Adrenal gland (tissue), 12 donors: ENCODE data around the gene SPECC1L. TPM values are rescaled to one million over a fixed set of nuclear protein-coding genes. Genes with fewer than 3 reads are reported as not detected.

Experiments used
- DNase-seq, 7 donors: peaks; one replicate each; pipeline ENCODE4 v3.0.0-alpha.2; 2019 to 2020
- H3K27ac ChIP-seq, 5 donors: fragments of 200-600 bp; sonication (generic) in 4 of 5; 1 replicate in 3 of 5; 2 replicates in 2 of 5; pipeline versions ENCODE4 v1.5.1 to v1.8.0; 2016 to 2020; ENCODE audit warnings: mild to moderate bottlenecking in 1 of 5
- H3K27me3 ChIP-seq: fragments of 200-600 bp; 2 replicates; pipeline ENCODE4 v1.8.0; 2021
- H3K36me3 ChIP-seq, 2 donors: fragments of 200-600 bp; replicated peaks in 1 of 2; 1 replicate in 1 of 2; 2 replicates in 1 of 2; pipeline versions ENCODE4 v1.5.1 to v1.8.0; 2018 to 2022
- H3K4me1 ChIP-seq, 2 donors: fragments of 200-600 bp; replicated peaks in 1 of 2; 1 replicate in 1 of 2; 2 replicates in 1 of 2; pipeline versions ENCODE4 v1.5.1 to v1.8.0; 2018 to 2021
- H3K4me3 ChIP-seq, 4 donors: fragments of 200-600 bp; sonication (generic) in 3 of 4; one replicate each; pipeline ENCODE4 v1.5.1; 2016 to 2018
- H3K9me3 ChIP-seq, 3 donors: fragments of 200-600 bp; sonication (generic) in 1 of 3; replicated peaks in 1 of 3; 1 replicate in 2 of 3; 2 replicates in 1 of 3; pipeline versions ENCODE4 v1.5.1 to v1.8.0; 2016 to 2021
- CTCF ChIP-seq, 6 experiments: fragments of 450-650 bp in 4 of 6; fragments of 200-600 bp in 2 of 6; sonication (generic) in 1 of 6; IDR thresholded peaks; 1 replicate in 5 of 6; 2 replicates in 1 of 6; pipeline versions ENCODE4 v1.5.1 to v1.8.0; 2016 to 2021; ENCODE audit warnings: antibody characterized with exemption in 6 of 6, mild to moderate bottlenecking in 2 of 6, moderate library complexity in 1 of 6
- POLR2A ChIP-seq, 2 donors: fragments of 450-650 bp; IDR thresholded peaks; one replicate each; pipeline ENCODE4 v1.6.1; 2017; ENCODE audit warnings: antibody characterized with exemption in 2 of 2, mild to moderate bottlenecking in 2 of 2, moderate library complexity in 1 of 2
- WGBS, 4 donors: extraction: QIAGEN DNeasy Blood & Tissue Kit in 2 of 4; methylation state at CpG; one replicate each; pipeline versions ENCODE4 v1.1.5 to v1.1.7; 2013 to 2017; 5-methylcytosine and 5-hydroxymethylcytosine counted together
- intact Hi-C, 2 donors: fragments of 100-400 bp; cut with DNase I; formaldehyde crosslinking; loops; one replicate each; pipeline versions ENCODE4 v1.14.1 to v1.15.0; 2022 to 2023
- polyA plus RNA-seq, 3 donors: library from polyadenylated mRNA; stranded (reverse); fragments of 200-250 nt in 2 of 3; fragments of 350-450 nt in 1 of 3; fragmentation: Illumina TruSeq in 1 of 3; extraction: RNeasy Lipid Tissue Mini Kit (QIAGEN cat#74804) in 1 of 3; gene quantifications; one replicate each; pipeline ENCODE4 v1.2.3, GENCODE V29; 2013 to 2014
- total RNA-seq, 9 donors: library from RNA; depleted of rRNA in 4 of 9; stranded (reverse); fragments of >200 nt in 4 of 9; fragments of 120-200 nt in 1 of 9; fragmentation: NEBNext Ultra II Directional in 1 of 9; extraction: Animal tissue kit (Norgen Biotek cat#: 25700) in 1 of 9; gene quantifications; one replicate each; pipeline versions ENCODE4 v1.1.0 to v1.2.4, GENCODE V29; 2013 to 2023
- donor health status: healthy with polysubstance abuse.
- donor health status: Bipolar disorder and iron deficiency.
- donor health status: DM: yes; HTN: yes; CAD: no.
- donor health status: DM: no; HTN: no; CAD: no.
- donor health status: DM: no; HTN: no; CAD: no.
- donor health status: DM: yes; HTN: yes; CAD: no.

SPECC1L gene
- total and polyA plus RNA-seq, 12 donors, result 7.2 to 121 (median 43.5) TPM

GRCh38 chr22:24302591-24302990 lies 32.0 kb downstream of the SPECC1L start:
- WGBS, 4 donors, result 71 to 83% (median 77%) methylated on average over 1 of the region's 1 CpG

GRCh38 chr22:24303007-24303406 lies 32.4 kb downstream of the SPECC1L start:
- peak overlapping the region in 4 of 5 donors; percentile 44 to 79 (median 52) for H3K27ac ChIP-seq
- DNase-seq, result no peak
- H3K9me3 ChIP-seq, result no peaks in the 10 kb centered on the region
- H3K4me1 ChIP-seq, result peaks cover 19 to 44% of the 10 kb centered on the region in 2 donors
- TF ChIP-seq POLR2A (IDR thresholded peaks at IDR 0.05), result no peak
- no peak for TF ChIP-seq CTCF (IDR thresholded peaks at IDR 0.05)
- no peaks in the 10 kb centered on the region for H3K27me3 ChIP-seq
- H3K4me3 ChIP-seq, result no peak overlapping the region
- H3K36me3 ChIP-seq, result no peaks in the 10 kb centered on the region
- WGBS, 4 donors, result 37 to 55% (median 47%) methylated on average over 4 of the region's 4 CpGs
- intact Hi-C loops, result no loop called here

More at GRCh38 chr22:24302591-24302990, 32.0 kb downstream of the SPECC1L start:
- no peak overlapping the region for H3K4me3 ChIP-seq
- no peaks in the 10 kb centered on the region for H3K36me3 ChIP-seq
- no peaks in the 10 kb centered on the region for H3K9me3 ChIP-seq
- TF ChIP-seq POLR2A (IDR thresholded peaks at IDR 0.05), result no peak
- TF ChIP-seq CTCF (IDR thresholded peaks at IDR 0.05), result no peak
- peak overlapping the region in 2 of 5 donors; percentile 44 to 47 for H3K27ac ChIP-seq
- no peaks in the 10 kb centered on the region for H3K27me3 ChIP-seq
- intact Hi-C loops, result no loop called here
- H3K4me1 ChIP-seq, result peaks cover 19 to 43% of the 10 kb centered on the region in 2 donors
- no peak for DNase-seq

GRCh38 chr22:24304062-24304675 lies 33.5 kb downstream of the SPECC1L start:
- H3K27ac ChIP-seq, result peak overlapping the region in 3 of 5 donors; percentile 20 to 59 (median 29)
- no peak overlapping the region for H3K4me3 ChIP-seq
- DNase-seq, result no peak
- intact Hi-C loops, result no loop called here
- H3K27me3 ChIP-seq, result no peaks in the 10 kb centered on the region
- TF ChIP-seq CTCF (IDR thresholded peaks at IDR 0.05) (no peak), POLR2A (IDR thresholded peaks at IDR 0.05) (no peak)
- H3K9me3 ChIP-seq, result no peaks in the 10 kb centered on the region
- WGBS, 4 donors, result 88 to 100% (median 92%) methylated on average over 1 of the region's 1 CpG
- H3K4me1 ChIP-seq, result peaks cover 19 to 47% of the 10 kb centered on the region in 2 donors
- H3K36me3 ChIP-seq, result no peaks in the 10 kb centered on the region

GRCh38 chr22:24305260-24305692 lies 34.6 kb downstream of the SPECC1L start:
- peaks cover 19 to 47% of the 10 kb centered on the region in 2 donors for H3K4me1 ChIP-seq
- no peaks in the 10 kb centered on the region for H3K36me3 ChIP-seq
- 61 to 69% (median 64%) methylated on average over 3 of the region's 3 CpGs for WGBS, 4 donors
- TF ChIP-seq CTCF (IDR thresholded peaks at IDR 0.05), result no peak
- DNase-seq, result no peak
- no peak overlapping the region for H3K27ac ChIP-seq
- no peaks in the 10 kb centered on the region for H3K9me3 ChIP-seq
- no peak overlapping the region for H3K4me3 ChIP-seq
- intact Hi-C loops, result no loop called here
- H3K27me3 ChIP-seq, result no peaks in the 10 kb centered on the region
